ENCODE results near the gene TMEM236. TPM values are rescaled to one million over a fixed set of nuclear protein-coding genes. Genes with fewer than 3 reads are reported as not detected.

The TMEM236 gene
- total RNA-seq, 2 donors from 2014 or later: 0.41 to 0.90 TPM

DNA sequence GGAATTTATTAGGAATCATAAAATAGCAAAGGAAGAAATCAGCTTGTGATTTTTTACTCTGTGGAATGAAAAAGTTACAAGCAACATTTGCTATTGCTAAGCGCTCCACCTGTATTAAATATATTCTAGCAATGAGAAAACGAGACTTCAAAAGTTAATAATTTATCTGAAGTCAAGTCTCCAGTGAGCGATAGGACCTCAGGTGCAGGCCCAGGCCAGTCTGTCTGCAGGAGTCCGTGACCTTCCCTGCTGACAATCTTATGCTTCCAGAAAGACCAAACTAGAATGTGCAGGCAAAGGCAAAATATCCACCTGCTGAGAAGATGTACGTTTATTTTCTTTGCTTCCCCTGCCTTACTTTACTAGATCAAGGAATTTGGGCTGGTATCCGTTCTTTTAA, 79.9 kb downstream of the TMEM236 start:
- TF ChIP-seq, protein P1, sequence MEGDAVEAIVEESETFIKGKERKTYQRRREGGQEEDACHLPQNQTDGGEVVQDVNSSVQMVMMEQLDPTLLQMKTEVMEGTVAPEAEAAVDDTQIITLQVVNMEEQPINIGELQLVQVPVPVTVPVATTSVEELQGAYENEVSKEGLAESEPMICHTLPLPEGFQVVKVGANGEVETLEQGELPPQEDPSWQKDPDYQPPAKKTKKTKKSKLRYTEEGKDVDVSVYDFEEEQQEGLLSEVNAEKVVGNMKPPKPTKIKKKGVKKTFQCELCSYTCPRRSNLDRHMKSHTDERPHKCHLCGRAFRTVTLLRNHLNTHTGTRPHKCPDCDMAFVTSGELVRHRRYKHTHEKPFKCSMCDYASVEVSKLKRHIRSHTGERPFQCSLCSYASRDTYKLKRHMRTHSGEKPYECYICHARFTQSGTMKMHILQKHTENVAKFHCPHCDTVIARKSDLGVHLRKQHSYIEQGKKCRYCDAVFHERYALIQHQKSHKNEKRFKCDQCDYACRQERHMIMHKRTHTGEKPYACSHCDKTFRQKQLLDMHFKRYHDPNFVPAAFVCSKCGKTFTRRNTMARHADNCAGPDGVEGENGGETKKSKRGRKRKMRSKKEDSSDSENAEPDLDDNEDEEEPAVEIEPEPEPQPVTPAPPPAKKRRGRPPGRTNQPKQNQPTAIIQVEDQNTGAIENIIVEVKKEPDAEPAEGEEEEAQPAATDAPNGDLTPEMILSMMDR (IDR thresholded peaks at IDR 0.05): no peak
- DNase-seq (ENCODE audit: low spot score): no peak
- H3K4me3 ChIP-seq: no peak overlapping the region
- no peak overlapping the region for H3K27ac ChIP-seq
- no peaks in the 10 kb centered on the region for H3K9me3 ChIP-seq
- H3K27me3 ChIP-seq: no peaks in the 10 kb centered on the region
- peaks cover 0 to 10% of the 10 kb centered on the region in 2 donors for H3K4me1 ChIP-seq
- H3K36me3 ChIP-seq: no peaks in the 10 kb centered on the region

DNA sequence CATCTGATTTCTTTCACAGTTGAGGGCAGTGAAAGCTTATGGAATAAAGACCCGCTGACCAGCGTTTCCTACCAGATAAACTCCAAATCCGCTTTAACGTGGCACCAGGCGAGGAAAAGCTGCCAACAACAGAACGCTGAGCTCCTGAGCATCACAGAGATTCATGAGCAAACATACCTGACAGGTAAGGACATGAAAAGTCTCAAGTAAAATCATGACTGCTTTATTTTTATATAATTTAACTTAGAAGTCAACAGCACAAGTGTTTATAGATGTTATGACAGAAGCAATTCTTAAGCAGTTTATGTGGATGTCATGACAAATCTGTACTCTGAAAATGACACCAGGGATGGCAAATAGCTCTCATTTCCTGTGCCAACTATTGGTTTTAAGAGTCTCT, 81.7 kb downstream of the TMEM236 start:
- no peak for DNase-seq (ENCODE audit: low spot score)
- no peaks in the 10 kb centered on the region for H3K27me3 ChIP-seq
- H3K27ac ChIP-seq: no peak overlapping the region
- no peaks in the 10 kb centered on the region for H3K9me3 ChIP-seq
- H3K4me3 ChIP-seq: no peak overlapping the region
- peaks cover 0 to 14% of the 10 kb centered on the region in 2 donors for H3K4me1 ChIP-seq
- TF ChIP-seq, protein P1 (IDR thresholded peaks at IDR 0.05): no peak
- H3K36me3 ChIP-seq: no peaks in the 10 kb centered on the region

DNA sequence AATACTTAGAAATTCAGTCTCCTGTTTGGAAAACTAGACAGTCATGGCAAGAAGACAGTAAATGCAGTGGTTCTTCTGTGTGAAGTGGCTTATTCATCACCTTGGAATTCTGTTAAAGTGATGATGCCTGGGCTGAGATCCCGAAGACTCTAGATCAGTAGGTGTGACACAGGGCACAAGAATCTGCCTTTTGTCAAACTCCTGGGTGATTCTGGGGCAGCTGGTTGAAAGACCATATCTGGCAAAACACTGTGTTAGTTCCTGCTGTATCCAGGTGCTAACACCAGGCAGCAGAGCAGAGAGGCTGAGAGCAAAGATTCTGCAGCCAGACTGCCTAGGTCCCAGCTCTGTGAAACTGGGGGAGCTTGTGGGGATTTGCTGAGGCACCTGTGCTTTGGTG, 83.7 kb downstream of the TMEM236 start:
- H3K9me3 ChIP-seq: no peaks in the 10 kb centered on the region
- H3K27me3 ChIP-seq: no peaks in the 10 kb centered on the region
- peaks cover 0 to 14% of the 10 kb centered on the region in 2 donors for H3K4me1 ChIP-seq
- no peaks in the 10 kb centered on the region for H3K36me3 ChIP-seq
- no peak overlapping the region for H3K27ac ChIP-seq
- H3K4me3 ChIP-seq: no peak overlapping the region
- no peak for DNase-seq (ENCODE audit: low spot score)
- TF ChIP-seq, protein P1 (IDR thresholded peaks at IDR 0.05): no peak

DNA sequence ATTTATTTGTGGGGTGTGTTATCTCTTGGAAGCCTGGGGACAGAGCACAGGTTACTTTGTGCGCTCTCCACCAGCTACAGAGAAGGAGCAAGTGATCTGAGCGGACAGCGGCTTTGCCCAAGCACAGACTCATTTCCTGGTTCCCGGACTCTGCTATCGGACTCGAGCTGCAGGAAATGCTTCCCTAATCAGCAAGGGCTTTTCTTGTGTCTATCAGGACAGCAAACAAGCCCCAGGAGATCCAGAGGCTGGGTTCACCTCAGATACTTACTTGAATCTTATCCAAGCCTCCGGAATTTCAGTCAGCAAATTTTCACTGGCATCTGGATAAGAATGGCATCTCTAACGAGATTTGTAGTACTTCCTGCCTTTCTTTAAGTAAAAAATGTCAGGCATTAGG, 84.9 kb downstream of the TMEM236 start:
- peak overlapping the region in 1 of 2 donors; percentile 38 for H3K4me3 ChIP-seq
- peak overlapping the region in 1 of 2 donors; percentile 14 for H3K27ac ChIP-seq
- H3K9me3 ChIP-seq: no peaks in the 10 kb centered on the region
- peaks cover 0 to 14% of the 10 kb centered on the region in 2 donors for H3K4me1 ChIP-seq
- no peaks in the 10 kb centered on the region for H3K27me3 ChIP-seq
- TF ChIP-seq, protein P1 (IDR thresholded peaks at IDR 0.05): no peak
- peak; percentile 65 for DNase-seq (ENCODE audit: low spot score)
- H3K36me3 ChIP-seq: no peaks in the 10 kb centered on the region

DNA sequence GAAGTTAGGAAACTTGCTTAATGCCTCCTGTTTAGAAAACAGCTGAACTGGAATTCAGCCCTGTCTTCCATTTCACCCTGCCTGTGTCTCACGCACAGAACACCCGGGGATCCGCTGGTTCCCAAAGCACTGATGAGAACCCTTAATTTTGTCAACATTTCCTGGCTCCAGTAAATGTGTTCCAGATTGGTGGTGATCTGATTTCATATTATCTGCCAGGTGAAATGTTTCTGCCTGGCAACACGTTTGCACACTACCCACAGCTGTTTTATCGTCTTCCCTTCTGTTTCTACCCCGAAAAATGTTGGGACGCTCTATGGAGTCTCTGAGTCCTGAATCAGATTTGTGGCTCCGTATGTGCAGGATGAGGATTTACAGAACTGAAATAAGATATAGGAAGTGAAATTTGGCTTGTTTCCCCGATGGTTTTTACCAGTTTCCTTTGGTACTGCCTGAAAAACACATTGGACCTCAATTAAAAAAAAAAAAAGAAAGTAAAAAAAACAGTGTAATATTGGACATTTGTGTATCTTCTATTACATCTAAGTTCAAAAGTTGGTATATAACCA, 86.2 kb downstream of the TMEM236 start:
- no peaks in the 10 kb centered on the region for H3K27me3 ChIP-seq
- H3K4me3 ChIP-seq: no peak overlapping the region
- TF ChIP-seq, protein P1 (IDR thresholded peaks at IDR 0.05): no peak
- no peak for DNase-seq (ENCODE audit: low spot score)
- no peak overlapping the region for H3K27ac ChIP-seq
- H3K9me3 ChIP-seq: no peaks in the 10 kb centered on the region
- H3K4me1 ChIP-seq: peaks cover 0 to 14% of the 10 kb centered on the region in 2 donors
- H3K36me3 ChIP-seq: no peaks in the 10 kb centered on the region

DNA sequence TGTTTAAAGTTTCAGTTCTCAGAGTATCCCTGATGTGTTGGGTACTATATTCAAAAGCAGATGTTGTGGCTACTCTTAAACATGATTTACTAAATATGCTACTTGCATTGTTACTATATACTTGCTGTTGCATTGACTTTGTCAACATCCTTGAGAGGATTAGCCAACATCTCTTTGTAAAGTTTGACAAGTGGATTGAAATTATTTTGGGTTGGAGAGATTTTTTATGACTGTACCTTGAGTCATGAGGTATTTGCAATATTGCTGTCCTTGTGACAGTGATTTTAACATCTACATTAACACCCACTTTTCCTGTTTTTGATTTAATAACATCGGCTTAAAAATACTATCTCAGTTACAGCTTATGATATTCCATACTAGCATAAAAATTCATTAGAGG, 89.0 kb downstream of the TMEM236 start:
- TF ChIP-seq, protein P1 (IDR thresholded peaks at IDR 0.05): no peak
- Histone ChIP-seq H3K36me3 (no peaks in the 10 kb centered on the region), H3K27me3 (no peaks in the 10 kb centered on the region), H3K9me3 (no peaks in the 10 kb centered on the region), H3K4me3 (no peak overlapping the region), H3K4me1 (peaks cover 0 to 10% of the 10 kb centered on the region in 2 donors), H3K27ac (no peak overlapping the region)
- no peak for DNase-seq (ENCODE audit: low spot score)
